Sciatic nerve (tissue), 2 donors: Measurements from ENCODE around the gene SMURF1. TPM values are rescaled to one million over a fixed set of nuclear protein-coding genes. Genes with fewer than 3 reads are reported as not detected.
"Not testable (repeated sequence)": the region's sequence is repeated elsewhere in the genome, so short reads cannot be mapped to it uniquely, and the experiment has no call there.

Experiments
- ATAC-seq: fragments of 200-7000 bp; cut with Tn5 transposase; one replicate; pipeline ENCODE4 v1.9.1; 2020; ENCODE audit warnings: mild to moderate bottlenecking, moderate library complexity
- DNase-seq: peaks from one replicate; pipeline ENCODE4 v3.0.0-alpha.2; 2020; ENCODE audit warnings: low spot score
- intact Hi-C: fragments of 100-400 bp; cut with DNase I; formaldehyde crosslinking; loops from one replicate; pipeline ENCODE4 v1.14.2; 2022
- total RNA-seq: library from RNA; stranded (reverse); fragmentation: NEBNext Ultra II Directional; extraction: Animal tissue kit (Norgen Biotek cat#: 25700); gene quantifications from one replicate; pipeline ENCODE4 v1.2.1, GENCODE V29; 2021
- donor health status: DM: no; HTN: no; CAD: no.
- donor health status: DM: no; HTN: no; CAD: no.

Gene SMURF1
- total RNA-seq, 1 donor from 2014 or later = 37.0 TPM

- DNase-seq (no peak), ATAC-seq (no peak)
- intact Hi-C loops = no loop called here
Observed at GRCh38 chr7:99080679-99081078, 63.2 kb downstream of the SMURF1 start.

- peak; percentile 69 for ATAC-seq
- intact Hi-C loops = no loop called here
- DNase-seq = no peak
Observed at GRCh38 chr7:99079104-99079503, 64.8 kb downstream of the SMURF1 start.

GRCh38 chr7:99078416-99078815 is 65.5 kb downstream of the SMURF1 start:
- ATAC-seq (no peak), DNase-seq (no peak)
- intact Hi-C loops = no loop called here

GRCh38 chr7:99076615-99077014 is 67.3 kb downstream of the SMURF1 start:
- DNase-seq = no peak
- intact Hi-C loops = no loop called here
- ATAC-seq = no peak

- intact Hi-C loops = no loop called here
- ATAC-seq = no peak
- DNase-seq = no peak
Observed at GRCh38 chr7:99073839-99074446, 70.0 kb downstream of the SMURF1 start.

- DNase-seq (no peak), ATAC-seq (no peak)
- intact Hi-C loops = no loop called here
Observed at GRCh38 chr7:99072126-99072525, 71.8 kb downstream of the SMURF1 start.

- intact Hi-C loops = no loop called here
- DNase-seq (no peak), ATAC-seq (no peak)
Observed at GRCh38 chr7:99070361-99070760, 73.5 kb downstream of the SMURF1 start.

- ATAC-seq = no peak
- intact Hi-C loops = no loop called here
- no peak for DNase-seq
Observed at GRCh38 chr7:99061001-99061776, 82.7 kb downstream of the SMURF1 start.

- DNase-seq (no peak), ATAC-seq (no peak)
- intact Hi-C loops = no loop called here
Observed at GRCh38 chr7:99054781-99055180, 89.1 kb downstream of the SMURF1 start.

- intact Hi-C loops = no loop called here
- ATAC-seq = no peak
- DNase-seq = no peak
Observed at GRCh38 chr7:99050971-99051370, 92.9 kb downstream of the SMURF1 start.

- DNase-seq (no peak), ATAC-seq (no peak)
- intact Hi-C loops = no loop called here
Observed at GRCh38 chr7:99047526-99048077, 96.3 kb downstream of the SMURF1 start.

- ATAC-seq (no peak), DNase-seq (no peak)
- intact Hi-C loops = no loop called here
Observed at GRCh38 chr7:99046722-99047121, 97.2 kb downstream of the SMURF1 start.

- intact Hi-C loops, DNase-seq, ATAC-seq: not testable (repeated sequence)
Observed at GRCh38 chr7:99046262-99046661, 97.6 kb downstream of the SMURF1 start.

- intact Hi-C loops = loop anchor here (5.0 kb wide), 1 partner anchor 267 kb away; no protein-coding TSS in a partner anchor
- DNase-seq, ATAC-seq: not testable (repeated sequence)
Observed at GRCh38 chr7:99044858-99045257, 99.0 kb downstream of the SMURF1 start.

- intact Hi-C loops = loop anchor here (5.0 kb wide), 1 partner anchor 269 kb away; no protein-coding TSS in a partner anchor
- DNase-seq (no peak), ATAC-seq (no peak)
Observed at GRCh38 chr7:99042957-99043356, 101.0 kb downstream of the SMURF1 start.

GRCh38 chr7:99041526-99041925 is 102.4 kb downstream of the SMURF1 start:
- intact Hi-C loops = loop anchor here (5.0 kb wide), 1 partner anchor 271 kb away; no protein-coding TSS in a partner anchor
- ATAC-seq (no peak), DNase-seq (no peak)

- intact Hi-C loops = loop anchor here (5.0 kb wide), 1 partner anchor 272 kb away; no protein-coding TSS in a partner anchor
- DNase-seq = peak; percentile 88
- ATAC-seq = peak; percentile 84
Observed at GRCh38 chr7:99040104-99040958, 103.6 kb downstream of the SMURF1 start.

- intact Hi-C loops = loop anchor here (5.0 kb wide), 1 partner anchor 283 kb away; no protein-coding TSS in a partner anchor
- DNase-seq = no peak
- ATAC-seq = no peak
Observed at GRCh38 chr7:99039384-99039891, 104.5 kb downstream of the SMURF1 start.
